DMS 273 treated with DMSO at 0.1 percent for 48 hours (cell line): ENCODE data around the gene VWF.

ENCODE experiments used
- DNase-seq: peaks from one replicate; lab custom pipeline; 2025; lab: John Stamatoyannopoulos, UW

VWF gene

GRCh38 chr12:5977556-5977955 lies 146.9 kb downstream of the VWF start:
- DNase-seq, result no peak

- no peak for DNase-seq
These were observed 147.8 kb downstream of the VWF start for GRCh38 chr12:5976711-5977110.

- DNase-seq, result no peak
These were observed 148.3 kb downstream of the VWF start for GRCh38 chr12:5976196-5976595.

GRCh38 chr12:5973461-5974115 lies 150.9 kb downstream of the VWF start:
- no peak for DNase-seq

GRCh38 chr12:5972387-5972786 lies 152.1 kb downstream of the VWF start:
- DNase-seq, result no peak

GRCh38 chr12:5971194-5971850 lies 153.1 kb downstream of the VWF start:
- DNase-seq, result no peak

GRCh38 chr12:5969974-5970690 lies 154.3 kb downstream of the VWF start:
- DNase-seq, result no peak

GRCh38 chr12:5969156-5969973 lies 155.1 kb downstream of the VWF start:
- DNase-seq, result no peak

- DNase-seq, result no peak
These were observed 156.6 kb downstream of the VWF start for GRCh38 chr12:5967645-5968415.

GRCh38 chr12:5966486-5967095 lies 157.9 kb downstream of the VWF start:
- DNase-seq, result no peak

GRCh38 chr12:5965950-5966383 lies 158.5 kb downstream of the VWF start:
- DNase-seq, result no peak

GRCh38 chr12:5964913-5965900 lies 159.3 kb downstream of the VWF start:
- DNase-seq, result no peak

GRCh38 chr12:5963515-5963914 lies 161.0 kb downstream of the VWF start:
- no peak for DNase-seq

- no peak for DNase-seq
These were observed 163.7 kb downstream of the VWF start for GRCh38 chr12:5960783-5961182.

GRCh38 chr12:5956987-5957386 lies 167.5 kb downstream of the VWF start:
- DNase-seq, result no peak

- no peak for DNase-seq
These were observed 169.8 kb downstream of the VWF start for GRCh38 chr12:5954661-5955060.

GRCh38 chr12:5953835-5954586 lies 170.5 kb downstream of the VWF start:
- DNase-seq, result no peak

GRCh38 chr12:5952031-5952430 lies 172.4 kb downstream of the VWF start:
- no peak for DNase-seq

GRCh38 chr12:5948696-5949095 lies 175.8 kb downstream of the VWF start:
- no peak for DNase-seq
